Measurements from ENCODE around the gene ZNF423. TPM values are rescaled to one million over a fixed set of nuclear protein-coding genes. Genes with fewer than 3 reads are reported as not detected.

Gene ZNF423
- total RNA-seq, 1 donor from 2014 or later: 19.8 TPM

DNA sequence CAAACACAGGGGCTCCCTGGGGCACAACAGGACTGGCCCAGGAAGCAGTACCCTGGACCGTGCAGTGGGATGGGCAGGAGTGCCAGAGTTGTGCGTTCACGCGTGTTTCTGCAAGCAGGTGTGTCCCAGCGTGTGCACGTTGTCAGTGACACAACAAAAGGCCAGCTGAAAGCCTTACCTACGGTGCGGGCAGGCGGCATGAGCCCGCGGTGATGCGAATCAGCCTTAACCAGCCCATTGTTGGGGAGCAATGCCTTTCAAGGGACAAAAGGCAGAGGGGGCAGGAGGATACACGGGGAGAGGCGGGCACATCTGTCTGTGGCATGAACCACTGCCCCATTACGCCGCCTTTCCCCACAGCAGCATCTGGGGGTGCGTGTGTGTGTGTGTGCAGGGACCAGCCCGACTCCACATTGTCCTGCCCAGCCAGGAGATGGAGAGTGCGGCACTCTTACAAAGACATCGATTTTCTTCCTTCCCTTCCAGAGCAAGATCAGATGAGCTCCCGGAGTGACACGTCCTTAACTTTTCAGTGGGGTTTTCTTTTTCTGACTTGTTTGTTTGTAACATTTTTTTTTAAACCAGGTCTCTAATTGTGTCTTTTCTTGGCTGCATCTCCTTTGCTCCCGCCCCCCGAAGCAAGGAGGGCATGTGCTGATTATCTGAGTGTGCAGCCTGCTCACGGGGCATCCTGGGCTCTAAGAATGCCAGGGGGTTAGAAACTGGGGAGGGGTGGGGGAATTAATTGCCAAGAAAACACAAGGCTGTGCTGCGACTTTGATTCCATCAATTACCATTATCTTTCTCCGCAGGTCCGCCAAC lies 158.1 kb downstream of the ZNF423 start:
- Mint-ChIP-seq H3K36me3 (no peaks in the 10 kb centered on the region), H3K4me3 (no peak overlapping the region), H3K9me3 (no peaks in the 10 kb centered on the region), H3K27me3 (ENCODE audit: low read depth) (no peaks in the 10 kb centered on the region), H3K4me1 (peaks cover 69% of the 10 kb centered on the region), H3K27ac (peak overlapping the region; percentile 81)
- no peak for DNase-seq (ENCODE audit: low spot score in 2 of 2, unreplicated experiment in 2 of 2)
- TF ChIP-seq, protein P1, sequence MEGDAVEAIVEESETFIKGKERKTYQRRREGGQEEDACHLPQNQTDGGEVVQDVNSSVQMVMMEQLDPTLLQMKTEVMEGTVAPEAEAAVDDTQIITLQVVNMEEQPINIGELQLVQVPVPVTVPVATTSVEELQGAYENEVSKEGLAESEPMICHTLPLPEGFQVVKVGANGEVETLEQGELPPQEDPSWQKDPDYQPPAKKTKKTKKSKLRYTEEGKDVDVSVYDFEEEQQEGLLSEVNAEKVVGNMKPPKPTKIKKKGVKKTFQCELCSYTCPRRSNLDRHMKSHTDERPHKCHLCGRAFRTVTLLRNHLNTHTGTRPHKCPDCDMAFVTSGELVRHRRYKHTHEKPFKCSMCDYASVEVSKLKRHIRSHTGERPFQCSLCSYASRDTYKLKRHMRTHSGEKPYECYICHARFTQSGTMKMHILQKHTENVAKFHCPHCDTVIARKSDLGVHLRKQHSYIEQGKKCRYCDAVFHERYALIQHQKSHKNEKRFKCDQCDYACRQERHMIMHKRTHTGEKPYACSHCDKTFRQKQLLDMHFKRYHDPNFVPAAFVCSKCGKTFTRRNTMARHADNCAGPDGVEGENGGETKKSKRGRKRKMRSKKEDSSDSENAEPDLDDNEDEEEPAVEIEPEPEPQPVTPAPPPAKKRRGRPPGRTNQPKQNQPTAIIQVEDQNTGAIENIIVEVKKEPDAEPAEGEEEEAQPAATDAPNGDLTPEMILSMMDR (IDR thresholded peaks at IDR 0.05; ENCODE audit: unreplicated experiment): no peak

DNA sequence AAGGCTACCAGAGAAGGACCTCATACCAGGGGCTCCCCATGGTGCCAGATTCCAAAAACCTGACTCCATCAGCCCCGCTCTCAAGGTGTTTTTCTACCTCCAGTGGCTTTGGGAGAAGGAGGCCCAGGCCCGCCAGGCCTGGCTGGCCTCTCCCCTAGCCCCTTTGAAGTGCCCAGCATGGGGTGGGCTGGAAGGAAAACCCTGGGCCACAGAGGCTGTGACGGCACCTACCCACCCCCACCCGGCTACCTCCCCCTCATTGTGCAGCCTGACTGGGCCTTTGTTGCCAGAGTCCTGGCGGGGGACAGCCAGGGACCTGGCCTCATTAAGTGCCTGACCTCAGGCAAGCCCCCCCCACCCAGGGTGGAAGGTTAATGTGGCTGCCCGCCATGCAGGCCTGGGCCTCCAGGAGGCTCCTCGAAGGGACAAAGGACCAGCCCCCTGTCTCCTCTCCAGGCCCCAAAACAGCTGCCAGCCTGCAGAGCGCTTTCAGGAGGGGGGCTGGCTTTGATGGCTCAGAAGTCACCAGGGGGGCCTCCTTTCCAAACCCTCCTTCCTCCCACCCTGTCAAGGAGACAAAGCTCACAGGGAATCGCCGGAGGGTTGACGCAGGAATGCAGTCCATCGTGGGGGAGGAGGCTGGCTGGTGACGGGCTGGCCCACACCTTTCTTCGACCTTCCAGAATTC lies 159.4 kb downstream of the ZNF423 start:
- Mint-ChIP-seq H3K27me3 (ENCODE audit: low read depth) (no peaks in the 10 kb centered on the region), H3K4me3 (no peak overlapping the region), H3K4me1 (peaks cover 57% of the 10 kb centered on the region), H3K36me3 (no peaks in the 10 kb centered on the region), H3K27ac (peak overlapping the region; percentile 87), H3K9me3 (no peaks in the 10 kb centered on the region)
- TF ChIP-seq, protein P1 (IDR thresholded peaks at IDR 0.05; ENCODE audit: unreplicated experiment): no peak
- DNase-seq (ENCODE audit: low spot score in 2 of 2, unreplicated experiment in 2 of 2): no peak

DNA sequence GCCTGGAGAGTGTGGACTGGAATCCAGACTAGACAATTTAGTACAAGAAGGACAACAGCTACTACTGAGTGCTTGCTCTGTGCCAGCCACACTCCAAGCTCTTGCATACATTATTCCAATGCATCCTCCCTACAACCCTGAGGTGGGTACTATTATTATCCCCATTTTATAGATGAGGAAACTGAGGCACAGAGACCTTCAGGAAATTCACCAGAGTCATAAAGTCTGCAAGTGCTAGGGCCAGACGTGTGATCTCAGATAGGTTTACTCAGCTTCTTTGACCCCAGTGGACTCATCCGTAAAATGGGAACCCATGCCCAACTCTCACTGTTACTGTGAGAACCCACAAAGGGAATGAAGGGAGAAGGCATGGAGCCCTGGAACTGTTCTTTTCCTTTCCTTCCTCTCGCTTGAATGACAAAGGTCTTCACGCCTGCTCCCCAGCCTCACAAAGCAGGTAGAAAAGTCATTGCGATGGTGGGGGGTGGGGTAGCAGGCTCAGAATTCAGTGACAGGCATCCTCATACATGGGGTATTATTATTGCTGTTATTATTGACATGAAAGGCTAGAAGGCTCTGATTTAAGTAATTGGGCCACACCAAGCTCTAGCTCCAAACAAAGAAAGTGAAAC lies 160.0 kb downstream of the ZNF423 start:
- H3K4me1 Mint-ChIP-seq: peaks cover 51% of the 10 kb centered on the region
- H3K36me3 Mint-ChIP-seq: no peaks in the 10 kb centered on the region
- H3K27ac Mint-ChIP-seq: peak overlapping the region; percentile 84
- H3K4me3 Mint-ChIP-seq: no peak overlapping the region
- TF ChIP-seq, protein P1 (IDR thresholded peaks at IDR 0.05; ENCODE audit: unreplicated experiment): no peak
- H3K9me3 Mint-ChIP-seq: no peaks in the 10 kb centered on the region
- H3K27me3 Mint-ChIP-seq (ENCODE audit: low read depth): no peaks in the 10 kb centered on the region
- DNase-seq (ENCODE audit: low spot score in 2 of 2, unreplicated experiment in 2 of 2): no peak

DNA sequence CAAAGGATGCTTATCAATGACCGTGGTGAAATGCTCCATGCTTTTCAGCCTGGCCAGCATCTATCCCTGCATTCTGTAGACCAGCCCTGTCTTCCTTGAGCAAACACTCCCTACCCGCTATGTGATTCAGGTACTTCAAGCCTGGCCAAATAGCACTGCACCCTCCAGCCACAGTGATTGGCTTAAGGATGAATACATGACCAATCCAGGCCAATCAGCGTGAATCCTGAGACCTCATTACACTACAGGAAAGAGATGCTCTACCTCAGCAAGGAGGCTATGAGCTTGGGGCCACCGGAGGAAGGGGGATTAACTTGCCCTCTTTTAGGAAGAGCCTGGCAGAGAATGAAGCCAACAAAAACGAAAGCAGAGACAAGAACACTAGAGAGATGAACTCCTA lies 162.5 kb downstream of the ZNF423 start:
- no peak overlapping the region for H3K4me3 Mint-ChIP-seq
- H3K4me1 Mint-ChIP-seq: peaks cover 33% of the 10 kb centered on the region
- H3K9me3 Mint-ChIP-seq: no peaks in the 10 kb centered on the region
- TF ChIP-seq, protein P1 (IDR thresholded peaks at IDR 0.05; ENCODE audit: unreplicated experiment): no peak
- no peak for DNase-seq (ENCODE audit: low spot score in 2 of 2, unreplicated experiment in 2 of 2)
- H3K27ac Mint-ChIP-seq: no peak overlapping the region
- no peaks in the 10 kb centered on the region for H3K27me3 Mint-ChIP-seq (ENCODE audit: low read depth)
- no peaks in the 10 kb centered on the region for H3K36me3 Mint-ChIP-seq

DNA sequence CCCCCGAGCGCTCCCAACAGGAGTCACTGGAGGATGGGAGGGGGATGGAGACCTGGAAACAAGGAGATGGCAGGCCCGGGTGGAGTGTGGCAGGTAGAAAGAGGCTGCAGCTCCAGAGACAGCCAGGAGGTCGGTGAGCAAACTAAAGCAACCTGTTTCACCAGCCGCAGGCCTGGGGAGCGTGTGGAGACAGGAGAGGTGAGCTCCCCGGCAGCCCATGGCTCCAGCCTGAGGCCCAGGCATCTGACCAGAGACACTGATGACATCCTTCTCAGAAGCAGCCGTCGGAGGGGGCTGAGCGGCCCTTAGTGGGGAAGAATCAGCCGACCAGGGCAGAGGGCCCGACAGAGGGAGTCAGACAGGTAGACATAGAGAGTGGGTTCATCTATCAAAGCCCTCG lies 165.1 kb downstream of the ZNF423 start:
- DNase-seq (ENCODE audit: low spot score in 2 of 2, unreplicated experiment in 2 of 2): no peak
- Mint-ChIP-seq H3K4me1 (peaks cover 14% of the 10 kb centered on the region), H3K9me3 (no peaks in the 10 kb centered on the region), H3K27me3 (ENCODE audit: low read depth) (no peaks in the 10 kb centered on the region), H3K36me3 (no peaks in the 10 kb centered on the region), H3K27ac (no peak overlapping the region), H3K4me3 (no peak overlapping the region)
- TF ChIP-seq, protein P1 (IDR thresholded peaks at IDR 0.05; ENCODE audit: unreplicated experiment): no peak
